HAP-1 (cell line): ENCODE measurements around the gene TNIK.

Source experiments
- DNase-seq, 2 experiments: peaks; one replicate each; pipeline ENCODE4 v3.0.0-alpha.2; 2016 to 2020; ENCODE audit warnings: low spot score in 2 of 2
- H3K27me3 ChIP-seq: fragments of 250-450 bp; sonication (Bioruptor Pico); 2 replicates; pipeline ENCODE4 v1.5.1; 2020; ENCODE audit warnings: low read depth, mild to moderate bottlenecking, moderate library complexity
- H3K36me3 ChIP-seq: fragments of 250-450 bp; sonication (Bioruptor Pico); replicated peaks from 2 replicates; pipeline ENCODE4 v1.5.1; 2020; ENCODE audit warnings: mild to moderate bottlenecking
- H3K4me1 ChIP-seq: fragments of 250-450 bp; sonication (Bioruptor Pico); 2 replicates; pipeline ENCODE4 v1.5.1; 2020; ENCODE audit warnings: mild to moderate bottlenecking
- H3K4me3 ChIP-seq: fragments of 250-450 bp; sonication (Bioruptor Pico); 2 replicates; pipeline ENCODE4 v1.5.1; 2020; ENCODE audit warnings: mild to moderate bottlenecking, moderate library complexity
- H3K9me3 ChIP-seq: fragments of 250-450 bp; sonication (Bioruptor Pico); 2 replicates; pipeline ENCODE4 v1.5.1; 2020; ENCODE audit warnings: mild to moderate bottlenecking, moderate library complexity
- in situ Hi-C: fragments of 300-500 bp; cut with MboI; formaldehyde crosslinking; loops from 3 replicates; pipeline ENCODE4 v1.14.3; 2020; ENCODE audit warnings: low sequenced_read_pairs, inconsistent platforms, mixed read lengths

Gene TNIK

GRCh38 chr3:171412473-171412872, 47.7 kb downstream of the TNIK start:
- Histone ChIP-seq H3K9me3 (no peaks in the 10 kb centered on the region), H3K27me3 (no peaks in the 10 kb centered on the region), H3K36me3 (no peaks in the 10 kb centered on the region), H3K4me1 (peaks cover 23% of the 10 kb centered on the region), H3K4me3 (no peak overlapping the region)
- peak in 1 of 2 experiments; percentile 43 for DNase-seq
- in situ Hi-C loops, result no loop called here

DNA sequence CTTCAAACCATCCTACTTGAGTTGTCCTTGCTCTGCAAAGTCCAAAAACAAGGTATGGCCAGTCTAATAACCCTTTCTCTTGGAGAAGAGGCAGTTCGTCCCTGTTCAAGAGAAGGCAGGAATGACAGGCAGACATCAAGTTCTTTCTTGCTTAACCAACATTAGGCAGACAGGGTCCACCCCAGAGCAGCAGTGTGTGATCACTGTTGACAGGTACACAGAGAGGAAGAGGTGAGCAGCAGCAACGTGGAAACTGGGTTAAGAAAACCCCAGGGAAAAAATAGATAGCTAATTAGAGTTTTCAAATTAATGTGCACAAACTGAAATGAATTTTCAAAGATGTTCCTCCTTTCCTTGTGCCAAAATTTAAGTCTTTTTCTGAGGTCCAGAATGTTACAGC, 48.2 kb downstream of the TNIK start:
- H3K4me1 ChIP-seq, result peaks cover 23% of the 10 kb centered on the region
- H3K27me3 ChIP-seq, result no peaks in the 10 kb centered on the region
- DNase-seq, result no peak
- in situ Hi-C loops, result no loop called here
- H3K4me3 ChIP-seq, result no peak overlapping the region
- H3K9me3 ChIP-seq, result no peaks in the 10 kb centered on the region
- H3K36me3 ChIP-seq, result no peaks in the 10 kb centered on the region

DNA sequence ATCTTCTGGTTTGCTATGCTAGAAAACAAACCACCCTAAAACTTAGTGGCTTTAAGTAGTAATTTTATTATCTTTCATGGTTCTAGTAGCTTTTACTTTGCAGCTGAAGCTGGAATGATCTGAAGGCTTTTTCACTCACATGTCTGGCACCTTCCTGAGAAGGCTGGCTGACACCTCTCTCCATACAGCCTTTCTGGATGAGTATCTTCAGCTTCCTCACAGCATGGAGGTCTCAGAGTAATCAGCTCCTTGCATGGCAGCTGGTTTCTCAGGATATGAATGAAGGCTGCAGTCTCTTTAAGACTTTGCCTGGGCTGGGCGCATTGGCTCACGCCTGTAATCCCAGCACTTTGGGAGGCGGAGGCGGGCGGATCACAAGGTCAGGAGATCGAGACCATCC, 50.0 kb downstream of the TNIK start:
- Histone ChIP-seq H3K4me1 (peaks cover 13% of the 10 kb centered on the region), H3K4me3 (no peak overlapping the region), H3K36me3 (no peaks in the 10 kb centered on the region), H3K9me3 (no peaks in the 10 kb centered on the region; the same call in 1 of the 2 replicates), H3K27me3 (no peaks in the 10 kb centered on the region)
- in situ Hi-C loops, result no loop called here
- no peak for DNase-seq

DNA sequence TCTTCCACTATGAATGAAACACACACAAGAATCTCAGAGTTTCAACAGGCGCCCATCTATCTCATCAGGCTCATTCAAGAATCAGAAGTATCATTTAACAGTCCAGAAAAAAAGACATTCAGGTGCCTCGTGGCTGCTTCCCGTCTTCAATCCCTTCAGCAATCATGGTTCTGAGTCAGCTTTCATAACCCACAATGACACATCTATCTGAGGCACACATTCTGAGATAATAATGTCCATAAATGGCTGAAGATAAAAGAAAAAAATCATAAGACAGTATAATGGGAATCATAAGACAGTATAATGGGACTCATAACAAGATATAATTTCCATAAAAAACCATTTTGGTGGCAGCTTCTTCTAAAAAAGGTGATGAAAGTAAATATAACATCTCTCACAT, 52.4 kb downstream of the TNIK start:
- DNase-seq, result no peak
- Histone ChIP-seq H3K36me3 (no peaks in the 10 kb centered on the region), H3K27me3 (no peaks in the 10 kb centered on the region), H3K4me3 (no peak overlapping the region), H3K4me1 (peaks cover 6% of the 10 kb centered on the region), H3K9me3 (no peaks in the 10 kb centered on the region; the same call in 1 of the 2 replicates)
- in situ Hi-C loops, result no loop called here

- Histone ChIP-seq H3K9me3 (no peaks in the 10 kb centered on the region; the same call in 1 of the 2 replicates), H3K4me1 (peaks cover 11% of the 10 kb centered on the region), H3K27me3 (no peaks in the 10 kb centered on the region), H3K4me3 (no peak overlapping the region), H3K36me3 (no peaks in the 10 kb centered on the region)
- no peak for DNase-seq
- in situ Hi-C loops, result no loop called here
Measured at GRCh38 chr3:171404376-171404967, 55.7 kb downstream of the TNIK start.

GRCh38 chr3:171402281-171402680, 57.9 kb downstream of the TNIK start:
- in situ Hi-C loops, result no loop called here
- Histone ChIP-seq H3K4me1 (peaks cover 11% of the 10 kb centered on the region), H3K4me3 (no peak overlapping the region), H3K9me3 (no peaks in the 10 kb centered on the region; the same call in 1 of the 2 replicates), H3K36me3 (no peaks in the 10 kb centered on the region), H3K27me3 (no peaks in the 10 kb centered on the region)
- DNase-seq, result no peak

DNA sequence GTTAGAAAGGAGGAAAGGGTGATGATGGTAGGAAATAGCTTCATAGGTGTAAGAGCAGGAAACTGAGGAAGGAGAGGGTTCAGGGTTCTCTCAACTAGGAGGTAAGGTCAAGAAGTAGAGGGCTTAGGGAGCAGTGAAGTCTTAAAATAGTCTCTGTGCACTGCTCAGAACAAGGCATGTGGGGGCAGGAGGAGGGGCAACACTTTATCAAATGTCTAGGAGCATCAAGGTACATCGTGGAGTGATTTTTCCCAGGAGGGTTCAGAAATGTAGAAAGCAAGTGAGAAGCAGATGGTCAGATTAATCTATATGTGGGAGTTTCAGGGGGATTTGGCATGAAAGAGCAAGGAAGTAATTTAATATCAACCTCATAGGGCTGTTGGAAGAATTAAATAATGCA, 58.8 kb downstream of the TNIK start:
- DNase-seq, result no peak
- in situ Hi-C loops, result no loop called here
- Histone ChIP-seq H3K4me3 (no peak overlapping the region), H3K4me1 (peaks cover 15% of the 10 kb centered on the region), H3K27me3 (no peaks in the 10 kb centered on the region), H3K9me3 (no peaks in the 10 kb centered on the region; the same call in 1 of the 2 replicates), H3K36me3 (no peaks in the 10 kb centered on the region)

DNA sequence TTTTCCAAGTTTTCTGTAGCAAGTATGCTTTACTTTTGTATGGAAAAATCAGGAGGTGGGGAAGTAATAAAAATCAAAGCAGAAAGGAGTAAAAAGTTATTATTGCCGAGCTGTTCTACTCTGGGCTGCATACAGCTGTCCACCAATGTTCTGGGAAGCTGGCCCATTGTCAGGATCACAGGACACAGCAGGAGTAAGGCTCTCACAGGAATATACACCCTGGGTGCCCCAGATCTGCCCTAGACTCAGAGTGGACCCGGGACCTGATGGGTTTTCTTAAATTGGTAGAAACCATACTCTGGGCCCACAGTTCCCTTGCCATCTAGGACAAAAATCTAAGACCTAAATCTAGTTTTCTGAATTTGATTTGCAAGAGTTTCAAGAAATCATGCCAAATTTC, 60.4 kb downstream of the TNIK start:
- DNase-seq, result no peak
- Histone ChIP-seq H3K36me3 (no peaks in the 10 kb centered on the region), H3K4me1 (peaks cover 17% of the 10 kb centered on the region), H3K9me3 (no peaks in the 10 kb centered on the region; the same call in 1 of the 2 replicates), H3K27me3 (no peaks in the 10 kb centered on the region), H3K4me3 (no peak overlapping the region)
- in situ Hi-C loops, result no loop called here

DNA sequence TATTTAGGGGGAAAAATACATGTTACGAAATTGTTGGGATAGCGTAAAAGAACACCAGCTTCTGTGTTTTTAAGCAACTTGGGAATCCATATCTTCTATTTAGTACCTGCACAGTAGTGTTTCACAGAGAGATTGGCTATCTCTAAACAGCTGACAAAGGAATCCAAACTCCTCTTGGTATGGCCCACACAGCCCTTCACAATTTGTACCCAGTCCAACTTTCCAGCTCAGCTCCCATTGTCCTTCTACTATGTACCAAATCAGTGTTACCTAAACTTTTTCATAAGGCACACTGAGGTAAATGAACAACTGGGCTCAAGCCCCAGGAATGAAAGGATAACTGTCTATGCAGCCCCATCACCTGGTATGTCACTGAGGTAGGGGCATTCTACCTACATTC, 61.9 kb downstream of the TNIK start:
- no peak overlapping the region for H3K4me3 ChIP-seq
- H3K27me3 ChIP-seq, result no peaks in the 10 kb centered on the region
- no peaks in the 10 kb centered on the region for H3K9me3 ChIP-seq
- H3K36me3 ChIP-seq, result no peaks in the 10 kb centered on the region
- in situ Hi-C loops, result no loop called here
- H3K4me1 ChIP-seq, result peaks cover 17% of the 10 kb centered on the region
- DNase-seq, result no peak

- Histone ChIP-seq H3K9me3 (no peaks in the 10 kb centered on the region), H3K4me1 (peaks cover 11% of the 10 kb centered on the region), H3K27me3 (no peaks in the 10 kb centered on the region), H3K36me3 (no peaks in the 10 kb centered on the region), H3K4me3 (no peak overlapping the region)
- in situ Hi-C loops, result no loop called here
- no peak for DNase-seq
Measured at GRCh38 chr3:171397089-171397488, 63.1 kb downstream of the TNIK start.

GRCh38 chr3:171396048-171396447, 64.2 kb downstream of the TNIK start:
- H3K4me1 ChIP-seq, result peaks cover 5% of the 10 kb centered on the region; the same call in 1 of the 2 replicates
- no peaks in the 10 kb centered on the region for H3K27me3 ChIP-seq
- no peak overlapping the region for H3K4me3 ChIP-seq
- DNase-seq, result no peak
- H3K9me3 ChIP-seq, result no peaks in the 10 kb centered on the region
- H3K36me3 ChIP-seq, result no peaks in the 10 kb centered on the region
- in situ Hi-C loops, result no loop called here

DNA sequence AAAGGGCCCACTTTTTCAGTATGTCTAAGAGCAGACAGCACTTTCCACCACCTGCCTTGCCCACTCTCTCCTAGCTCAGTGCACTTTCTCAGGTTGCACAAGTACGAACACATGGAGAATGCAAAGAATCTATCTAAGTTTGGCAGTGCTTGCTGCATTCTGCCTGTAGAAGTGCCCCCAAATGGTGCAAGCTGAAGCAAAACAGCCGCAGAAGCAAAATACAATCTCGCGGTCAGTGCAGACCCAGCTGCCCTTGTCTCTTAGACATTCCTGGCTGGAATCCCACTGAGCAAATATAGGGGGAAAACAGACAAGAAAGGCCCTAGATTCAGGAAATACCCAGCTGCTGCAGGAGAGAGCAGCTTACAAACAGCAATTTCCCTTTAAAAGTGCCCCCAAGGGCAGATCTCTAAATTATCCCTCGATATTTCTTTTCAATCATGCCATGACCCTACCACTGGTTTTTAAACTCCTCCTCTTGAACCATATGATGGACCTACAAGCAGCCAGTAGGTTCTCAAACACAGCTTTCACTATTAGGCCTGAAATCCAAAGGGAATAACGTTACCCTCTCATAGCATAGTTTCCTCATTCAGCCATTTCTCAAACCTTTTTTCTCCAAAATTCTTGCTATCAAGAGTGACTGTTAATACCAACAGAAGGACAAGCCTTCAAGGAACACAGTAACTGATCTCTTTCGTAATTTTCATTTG, 67.0 kb downstream of the TNIK start:
- no peaks in the 10 kb centered on the region for H3K9me3 ChIP-seq
- H3K4me1 ChIP-seq, result peaks cover 5% of the 10 kb centered on the region; the same call in 1 of the 2 replicates
- in situ Hi-C loops, result no loop called here
- H3K27me3 ChIP-seq, result no peaks in the 10 kb centered on the region
- no peaks in the 10 kb centered on the region for H3K36me3 ChIP-seq
- H3K4me3 ChIP-seq, result no peak overlapping the region
- no peak for DNase-seq

GRCh38 chr3:171391432-171391831, 68.8 kb downstream of the TNIK start:
- no peaks in the 10 kb centered on the region for H3K27me3 ChIP-seq
- no peaks in the 10 kb centered on the region for H3K36me3 ChIP-seq
- peaks cover 6% of the 10 kb centered on the region; the same call in 1 of the 2 replicates for H3K4me1 ChIP-seq
- in situ Hi-C loops, result no loop called here
- H3K4me3 ChIP-seq, result no peak overlapping the region
- H3K9me3 ChIP-seq, result no peaks in the 10 kb centered on the region
- DNase-seq, result no peak

GRCh38 chr3:171390051-171390941, 69.9 kb downstream of the TNIK start:
- Histone ChIP-seq H3K36me3 (no peaks in the 10 kb centered on the region), H3K9me3 (no peaks in the 10 kb centered on the region), H3K4me3 (no peak overlapping the region), H3K27me3 (no peaks in the 10 kb centered on the region), H3K4me1 (peaks cover 3% of the 10 kb centered on the region; the same call in 1 of the 2 replicates)
- DNase-seq, result no peak
- in situ Hi-C loops, result no loop called here
